ENCODE measurements around the gene APMAP. TPM values are rescaled to one million over a fixed set of nuclear protein-coding genes. Genes with fewer than 3 reads are reported as not detected.

Gene APMAP
- total RNA-seq, 1 donor, result 70.2 TPM

GRCh38 chr20:24996449-24997377 lies 4.2 kb upstream of the APMAP start:
- H3K9me3 ChIP-seq (ENCODE audit: low read depth, low read length), result no peaks in the 10 kb centered on the region

GRCh38 chr20:24995741-24996448 lies 3.3 kb upstream of the APMAP start:
- no peak for TF ChIP-seq CTCF (IDR thresholded peaks at IDR 0.05; ENCODE audit: extremely low read depth, low read depth, low read length)
- Histone ChIP-seq H4K20me1 (ENCODE audit: insufficient read depth, low read length) (no peaks in the 10 kb centered on the region), H3K4me3 (ENCODE audit: insufficient read depth, low read length) (no peak overlapping the region), H3K27me3 (ENCODE audit: insufficient read depth, low read length) (peaks cover 24% of the 10 kb centered on the region), H3K27ac (ENCODE audit: low read depth, low read length) (no peak overlapping the region), H3K4me2 (ENCODE audit: insufficient read depth, low read length) (no peak overlapping the region), H3K79me2 (ENCODE audit: insufficient read depth, low read length) (peaks cover 16% of the 10 kb centered on the region), H3K36me3 (ENCODE audit: insufficient read depth, low read length) (no peaks in the 10 kb centered on the region), H2AFZ (ENCODE audit: low read length) (no peak overlapping the region), H3K9me3 (ENCODE audit: low read depth, low read length) (no peaks in the 10 kb centered on the region), H3K4me1 (ENCODE audit: insufficient read depth, low read length) (peaks cover 37% of the 10 kb centered on the region)
- DNase-seq (ENCODE audit: insufficient read length, low spot score, missing footprints), result no peak

More at GRCh38 chr20:24996449-24997377, 4.2 kb upstream of the APMAP start:
- H3K79me2 ChIP-seq (ENCODE audit: insufficient read depth, low read length), result peaks cover 8% of the 10 kb centered on the region
- no peak for TF ChIP-seq CTCF (IDR thresholded peaks at IDR 0.05; ENCODE audit: extremely low read depth, low read depth, low read length)
- H4K20me1 ChIP-seq (ENCODE audit: insufficient read depth, low read length), result no peaks in the 10 kb centered on the region
- peaks cover 30% of the 10 kb centered on the region for H3K4me1 ChIP-seq (ENCODE audit: insufficient read depth, low read length)
- H3K36me3 ChIP-seq (ENCODE audit: insufficient read depth, low read length), result no peaks in the 10 kb centered on the region
- H3K4me3 ChIP-seq (ENCODE audit: insufficient read depth, low read length), result no peak overlapping the region
- no peak overlapping the region for H3K27ac ChIP-seq (ENCODE audit: low read depth, low read length)
- no peak overlapping the region for H2AFZ ChIP-seq (ENCODE audit: low read length)
- DNase-seq (ENCODE audit: insufficient read length, low spot score, missing footprints), result no peak
- peaks cover 24% of the 10 kb centered on the region for H3K27me3 ChIP-seq (ENCODE audit: insufficient read depth, low read length)
- no peak overlapping the region for H3K4me2 ChIP-seq (ENCODE audit: insufficient read depth, low read length)

- peaks cover 28% of the 10 kb centered on the region for H3K79me2 ChIP-seq (ENCODE audit: insufficient read depth, low read length)
- peak overlapping the region; percentile 55 for H3K4me3 ChIP-seq (ENCODE audit: insufficient read depth, low read length)
- no peak for DNase-seq (ENCODE audit: insufficient read length, low spot score, missing footprints)
- no peaks in the 10 kb centered on the region for H3K36me3 ChIP-seq (ENCODE audit: insufficient read depth, low read length)
- peaks cover 28% of the 10 kb centered on the region for H3K4me1 ChIP-seq (ENCODE audit: insufficient read depth, low read length)
- H3K4me2 ChIP-seq (ENCODE audit: insufficient read depth, low read length), result peak overlapping the region; percentile 85
- peak overlapping the region; percentile 45 for H2AFZ ChIP-seq (ENCODE audit: low read length)
- peaks cover 24% of the 10 kb centered on the region for H3K27me3 ChIP-seq (ENCODE audit: insufficient read depth, low read length)
- no peak overlapping the region for H3K27ac ChIP-seq (ENCODE audit: low read depth, low read length)
- H3K9me3 ChIP-seq (ENCODE audit: low read depth, low read length), result no peaks in the 10 kb centered on the region
- peak; percentile 94 for TF ChIP-seq CTCF (IDR thresholded peaks at IDR 0.05; ENCODE audit: extremely low read depth, low read depth, low read length)
- H4K20me1 ChIP-seq (ENCODE audit: insufficient read depth, low read length), result no peaks in the 10 kb centered on the region
These were observed 2.2 kb upstream of the APMAP start for GRCh38 chr20:24994470-24995368.

Measured in osteoblast (primary cell).